H1 (cell line): ENCODE data around the gene FHIT.

ENCODE experiments used
- CEBPB ChIP-seq: IDR thresholded peaks from 2 replicates; pipeline ENCODE4 v1.6.1; 2012; ENCODE audit warnings: low read depth, low read length
- CTCF ChIP-seq, 3 experiments: IDR thresholded peaks; 1 replicate in 2 of 3; 2 replicates in 1 of 3; pipeline versions ENCODE4 v1.5.1 to v1.6.1; 2011; ENCODE audit warnings: low read length in 3 of 3, mild to moderate bottlenecking in 3 of 3, inconsistent platforms in 2 of 3, low read depth in 1 of 3, moderate library complexity in 1 of 3; ENCODE audit not compliant: insufficient read depth in 1 of 3; ENCODE audit errors: control extremely low read depth in 1 of 3
- EP300 ChIP-seq, 2 experiments: IDR thresholded peaks; 1 replicate in 1 of 2; 2 replicates in 1 of 2; pipeline ENCODE4 v1.6.1; 2011 to 2012; ENCODE audit warnings: low read depth in 2 of 2, low read length in 2 of 2, mild to moderate bottlenecking in 2 of 2, borderline replicate concordance in 1 of 2, inconsistent platforms in 1 of 2, moderate library complexity in 1 of 2

GRCh38 chr3:59908280-59908679 is 1343.0 kb downstream of the FHIT start:
- TF ChIP-seq EP300 (IDR thresholded peaks at IDR 0.05; ENCODE audit: borderline replicate concordance in 1 of 2, low read depth in 2 of 2, low read length in 2 of 2) (no peak), CEBPB (no peak), CTCF (IDR thresholded peaks at IDR 0.05; ENCODE audit: control extremely low read depth in 1 of 3, insufficient read depth in 1 of 3, low read depth in 1 of 3, low read length in 3 of 3) (no peak)
